GM18517 (cell line): ENCODE data around the gene DHX57.
A peak's percentile ranks its signal among the peaks of the same experiment; 100 is the strongest.
"Not testable (repeated sequence)": the region's sequence is repeated elsewhere in the genome, so short reads cannot be mapped to it uniquely, and the experiment has no call there.

Experiments
- ATAC-seq: cut with Tn5 transposase; IDR thresholded peaks from one replicate; pipeline ENCODE4 v1.9.1; 2021; ENCODE audit warnings: mild to moderate bottlenecking, moderate library complexity; ENCODE audit not compliant: unreplicated experiment

Gene DHX57

DNA sequence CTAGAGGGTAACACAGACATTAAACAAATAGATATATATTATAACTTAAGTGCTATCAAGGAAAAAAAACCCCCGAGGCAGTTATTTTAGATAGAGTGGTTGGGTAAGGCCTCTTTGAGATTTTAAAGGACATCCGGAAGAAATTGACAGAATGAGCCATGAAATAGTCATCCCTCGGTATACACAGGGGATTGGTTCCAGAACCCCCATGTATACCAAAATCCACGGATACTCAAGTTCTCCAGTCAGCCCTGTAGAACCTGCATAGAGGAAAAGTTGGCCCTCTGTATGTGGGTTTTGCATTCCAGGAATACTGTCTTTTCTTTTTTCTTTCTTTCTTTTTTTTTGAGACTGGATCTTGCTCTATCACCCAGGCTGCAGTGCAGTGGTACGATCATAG lies 2.0 kb downstream of the DHX57 start:
- ATAC-seq: no peak

DNA sequence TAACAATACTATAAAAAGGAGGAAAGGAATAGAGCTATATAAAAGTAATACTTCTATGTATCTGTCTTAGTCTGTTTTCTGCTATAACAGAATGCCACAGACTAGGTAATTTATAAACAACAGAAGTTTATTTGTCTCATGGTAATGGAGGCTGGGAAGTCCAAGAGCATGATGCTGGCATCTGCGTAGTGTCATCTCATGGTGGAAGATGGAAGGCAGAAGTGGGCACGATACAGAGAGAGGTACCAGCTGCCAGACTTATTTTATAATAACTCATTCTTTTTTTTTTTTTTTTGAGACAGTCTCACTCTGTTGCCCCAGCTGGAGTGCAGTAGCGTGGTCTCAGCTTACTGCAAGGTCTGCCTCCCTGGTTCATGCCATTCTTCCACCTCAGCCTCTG lies 4.3 kb downstream of the DHX57 start:
- no peak for ATAC-seq

DNA sequence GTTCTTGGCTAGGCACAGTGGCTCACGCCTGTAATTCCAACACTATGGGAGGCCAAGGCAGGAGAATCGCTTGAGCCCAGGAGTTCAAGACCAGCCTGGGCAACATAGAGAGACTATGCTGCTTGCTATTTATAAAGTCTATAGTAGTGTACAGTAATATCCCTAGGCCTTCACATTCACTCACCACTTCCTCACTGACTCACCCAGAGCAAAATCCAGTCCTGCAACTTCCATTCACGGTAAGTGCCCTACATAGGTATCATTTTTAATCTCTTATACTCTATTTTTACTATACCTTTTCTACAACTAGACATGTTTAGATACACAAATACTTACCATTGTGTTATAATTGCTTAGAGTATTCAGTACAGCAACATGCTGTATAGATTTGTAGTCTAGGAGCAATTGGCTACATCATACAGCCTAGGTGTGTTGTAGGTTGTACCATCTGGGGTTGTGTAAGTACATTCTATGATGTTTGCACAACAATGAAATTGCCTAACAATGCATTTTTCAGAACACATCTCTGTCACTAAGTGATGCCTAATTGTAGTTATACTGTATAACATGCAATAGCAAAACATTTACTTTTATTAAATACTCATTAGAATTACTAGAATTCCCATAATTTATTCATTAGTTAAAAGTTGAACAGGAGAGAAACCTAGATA lies 8.8 kb downstream of the DHX57 start:
- no peak for ATAC-seq

DNA sequence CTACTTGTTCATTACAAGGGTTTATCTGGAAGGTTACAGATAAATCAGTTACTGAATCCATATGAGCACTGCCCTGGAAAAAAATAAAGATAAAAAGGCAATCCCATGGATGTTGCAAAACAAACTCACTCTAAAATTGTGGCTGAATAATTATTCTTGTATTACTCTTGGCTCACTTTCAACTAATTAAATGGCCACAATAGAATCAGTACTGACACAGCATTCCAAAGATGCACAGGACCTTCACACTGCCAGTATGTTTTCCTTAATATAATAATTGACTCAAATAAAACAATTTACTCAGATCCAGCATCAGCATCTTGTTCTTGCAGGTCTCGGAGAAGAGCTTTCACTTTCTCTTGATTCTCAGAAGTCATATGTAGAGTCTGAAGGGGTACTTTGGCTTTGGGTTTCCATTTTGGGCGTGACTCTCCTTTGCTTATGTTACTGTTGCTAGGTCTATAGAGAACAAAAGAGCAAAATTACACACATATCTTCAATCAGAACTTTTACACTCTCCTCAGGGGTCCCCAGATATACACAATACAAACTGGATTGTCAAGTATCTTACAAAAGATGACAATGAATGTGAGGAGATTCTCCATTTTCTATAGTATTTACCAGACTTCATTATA lies 12.6 kb downstream of the DHX57 start:
- no peak for ATAC-seq

DNA sequence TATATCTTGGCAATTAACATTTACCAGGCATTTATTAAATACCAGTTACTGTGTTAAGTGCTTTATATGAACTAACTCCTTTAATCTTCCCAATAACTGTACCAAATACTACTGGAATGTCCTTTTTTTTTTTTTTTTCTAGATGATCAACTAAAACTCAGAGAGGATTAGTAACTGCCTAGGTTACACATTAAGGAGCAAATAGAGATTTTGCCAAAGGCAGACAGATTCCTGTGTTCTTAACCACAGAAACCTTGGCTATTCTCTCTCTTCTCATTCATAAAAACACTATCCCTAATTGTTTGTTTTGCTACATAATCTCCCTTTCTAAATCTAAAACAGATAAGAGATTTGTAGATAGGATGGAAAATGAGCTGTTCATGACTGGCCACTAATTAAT lies 13.3 kb downstream of the DHX57 start:
- ATAC-seq: no peak

DNA sequence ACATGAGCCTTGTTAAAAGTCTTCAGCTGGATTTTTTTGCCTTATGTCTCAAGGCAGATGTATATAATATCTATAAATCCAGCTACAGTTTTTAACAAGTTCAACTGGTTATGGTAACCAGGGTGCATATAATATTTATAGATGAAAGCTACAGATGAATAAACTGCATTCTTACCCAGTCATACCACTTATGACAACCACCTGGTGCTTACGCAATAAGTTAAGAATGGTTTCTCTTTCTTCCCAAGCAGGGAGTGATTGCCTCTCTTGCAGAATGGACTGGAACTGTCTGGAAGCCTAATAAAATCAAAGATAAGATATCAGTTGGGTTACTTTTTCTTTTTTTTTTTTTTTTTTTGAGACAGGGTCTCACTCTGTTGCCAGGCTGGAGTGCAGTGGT lies 19.6 kb downstream of the DHX57 start:
- ATAC-seq: no peak

DNA sequence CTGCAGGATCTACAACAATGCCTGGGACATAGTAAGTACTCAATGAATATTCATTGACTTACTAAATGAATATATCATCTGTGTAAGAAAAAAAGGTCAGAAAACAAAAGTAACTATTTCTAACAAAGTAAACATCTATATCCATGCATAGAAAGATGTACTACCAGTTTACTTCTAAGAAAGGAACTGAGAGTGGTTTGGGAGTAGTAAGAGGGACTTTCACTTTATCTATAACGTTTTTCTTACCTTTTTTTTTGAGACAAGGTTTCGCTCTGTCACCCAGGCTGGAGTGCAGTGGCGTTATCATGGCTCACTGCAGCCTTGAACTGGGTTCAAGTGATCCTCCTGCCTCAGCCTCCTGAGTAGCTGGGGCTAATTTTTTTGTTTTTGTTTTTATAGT lies 25.7 kb downstream of the DHX57 start:
- ATAC-seq: peak; percentile 94

DNA sequence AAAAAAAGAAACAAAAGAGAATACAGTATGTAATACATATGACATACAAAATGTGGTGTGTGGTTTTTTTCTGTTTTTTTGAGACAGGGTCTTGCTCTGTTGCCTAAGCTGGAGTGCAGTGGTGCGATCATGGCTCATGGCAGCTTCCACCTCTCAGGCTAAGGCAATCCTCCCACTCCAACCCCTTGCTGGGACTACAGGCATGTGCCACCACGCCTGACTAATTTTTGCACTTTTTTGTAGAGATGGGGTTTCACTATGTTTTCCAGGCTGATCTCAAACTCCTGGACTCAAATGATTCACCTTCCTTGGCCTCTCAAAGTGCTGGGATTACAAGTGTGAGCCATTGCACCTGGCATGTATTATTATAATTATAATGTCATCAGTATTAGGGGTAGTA lies 38.9 kb downstream of the DHX57 start:
- no peak for ATAC-seq

DNA sequence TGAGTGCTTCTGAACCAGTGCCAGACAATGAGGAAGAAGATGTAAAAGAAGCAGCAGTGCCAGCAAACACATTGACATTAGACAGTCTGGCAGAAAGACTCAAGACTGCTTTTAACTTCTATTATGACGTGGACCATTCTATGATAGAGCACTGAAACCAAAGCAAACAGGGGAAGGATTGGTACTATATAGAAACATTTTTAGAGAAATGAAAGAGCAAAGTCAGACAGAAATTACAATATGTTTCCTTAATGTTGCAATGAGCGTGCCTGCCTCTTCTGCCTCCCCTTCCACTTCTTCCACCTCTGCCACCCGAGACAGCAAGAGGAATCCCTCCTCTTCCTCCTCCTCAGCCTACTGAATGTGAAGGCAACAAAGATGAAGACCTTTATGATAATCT lies 39.7 kb downstream of the DHX57 start:
- ATAC-seq: peak; percentile 94

DNA sequence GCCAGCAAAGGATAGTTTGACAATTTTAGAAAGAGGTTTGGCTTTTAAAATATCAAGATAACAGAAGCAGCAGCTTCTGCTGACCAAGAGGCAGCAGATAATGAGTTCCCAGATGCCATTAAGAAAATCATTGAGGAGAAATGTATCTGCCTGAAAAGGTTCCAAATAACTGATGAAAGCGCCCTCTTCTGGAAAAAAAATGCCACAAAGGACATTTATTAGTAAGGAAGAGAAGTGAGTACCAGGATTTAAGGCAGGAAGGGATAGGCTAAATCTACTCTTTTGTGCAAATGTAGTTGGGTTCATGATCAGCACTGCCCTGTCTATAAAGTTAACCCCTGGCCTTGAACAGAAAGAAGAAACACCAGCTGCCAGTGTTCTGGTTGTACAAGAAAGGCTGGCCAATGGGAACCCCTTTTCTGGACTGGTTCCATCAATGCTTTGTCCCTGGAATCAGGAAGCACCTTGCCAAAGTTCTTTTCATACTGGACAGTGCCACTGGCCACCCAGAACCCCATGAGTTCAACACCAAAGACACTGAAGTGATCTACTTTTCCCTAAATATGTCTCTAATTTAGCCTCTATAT lies 40.6 kb downstream of the DHX57 start:
- no peak for ATAC-seq

DNA sequence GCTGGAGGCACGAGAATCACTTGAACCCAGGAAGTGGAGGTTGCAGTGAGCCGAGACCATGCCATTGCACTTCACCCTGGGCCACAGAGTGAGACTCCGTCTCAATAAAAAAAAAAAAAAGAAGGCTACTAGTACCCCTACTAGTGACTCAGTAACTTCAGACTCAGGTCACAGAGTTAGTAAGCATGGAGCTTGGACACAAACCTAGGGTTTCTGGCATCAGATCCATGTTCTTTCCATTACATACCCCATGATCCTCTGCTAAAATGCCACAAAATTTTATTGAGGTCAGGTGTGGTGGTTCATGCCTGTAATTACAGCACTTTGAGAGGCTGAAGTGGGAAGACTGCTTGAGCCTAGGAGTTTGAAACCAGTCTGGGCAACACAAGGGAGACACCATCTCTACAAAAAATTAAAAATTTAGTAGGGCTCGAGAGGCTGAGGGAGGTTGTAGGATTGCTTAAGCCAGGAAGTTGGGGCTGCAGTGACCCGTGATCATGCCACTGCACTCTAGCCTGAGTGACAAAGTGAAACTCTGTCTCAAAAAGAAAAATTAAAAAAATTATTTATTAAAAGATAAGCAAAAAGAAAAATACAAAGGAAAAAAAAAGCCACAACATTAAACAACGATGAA lies 45.1 kb downstream of the DHX57 start:
- ATAC-seq: no peak

DNA sequence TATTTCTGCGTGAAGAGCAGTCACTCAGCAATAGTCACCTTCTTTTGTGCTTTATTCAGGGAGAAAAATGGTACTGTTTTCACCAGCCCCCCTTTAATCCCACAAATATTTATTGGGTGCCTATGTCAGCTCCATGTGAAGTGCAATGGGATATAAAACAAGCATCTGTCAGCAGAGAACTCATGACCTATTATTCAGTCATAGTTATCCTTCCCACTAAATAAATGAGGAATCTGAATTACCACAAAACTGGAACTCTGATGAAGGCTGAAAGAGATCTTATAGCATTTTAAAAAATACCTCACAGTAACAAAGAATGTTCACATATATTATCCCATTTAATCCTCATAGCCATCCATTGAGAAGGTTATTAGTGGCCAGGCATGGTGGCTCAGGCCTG lies 45.8 kb downstream of the DHX57 start:
- no peak for ATAC-seq

DNA sequence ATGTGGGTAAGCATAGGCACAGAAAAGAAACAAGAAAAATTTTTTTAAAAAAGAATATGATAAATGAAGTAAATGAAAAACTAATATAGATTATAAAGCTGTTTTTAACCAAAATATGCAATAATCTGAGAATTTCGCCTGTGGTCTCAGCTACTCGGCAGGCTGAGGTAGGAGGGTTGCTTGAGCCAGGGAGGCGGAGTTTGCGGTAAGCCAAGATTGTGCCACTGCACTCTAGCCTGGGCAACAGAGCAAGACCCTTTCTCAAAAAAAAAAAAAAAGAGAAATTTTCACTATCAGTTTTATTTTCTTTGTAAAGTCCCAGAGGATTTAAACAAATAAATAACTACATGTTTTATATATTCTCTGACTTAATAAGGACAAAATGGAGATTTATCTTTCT lies 47.3 kb downstream of the DHX57 start:
- no peak for ATAC-seq

DNA sequence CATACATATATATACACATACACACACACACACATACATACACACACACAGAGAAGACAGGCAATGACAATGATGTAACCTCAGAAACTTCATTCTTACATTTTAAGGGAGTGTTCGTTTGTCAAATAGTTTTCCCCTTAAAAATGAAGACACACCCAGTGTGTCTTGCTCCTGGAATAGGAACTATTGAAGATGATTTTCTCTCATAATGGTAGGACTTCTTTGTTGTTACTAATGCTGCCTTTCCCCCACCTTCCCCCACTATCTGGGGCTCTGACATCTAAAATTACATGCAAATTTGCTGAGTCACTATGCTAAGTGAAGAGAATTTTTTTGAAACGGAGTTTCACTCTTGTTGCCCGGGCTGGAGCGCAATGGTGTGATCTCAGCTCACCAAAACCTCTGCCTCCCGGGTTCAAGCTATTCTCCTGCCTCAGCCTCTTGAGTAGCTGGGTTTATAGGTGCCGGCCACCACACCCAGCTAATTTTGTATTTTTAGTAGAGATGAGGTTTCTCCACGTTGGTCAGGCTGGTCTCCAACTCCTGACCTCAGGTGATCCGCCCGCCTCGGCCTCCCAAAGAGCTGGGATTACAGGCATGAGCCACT lies 48.1 kb downstream of the DHX57 start:
- not testable (repeated sequence) for ATAC-seq

DNA sequence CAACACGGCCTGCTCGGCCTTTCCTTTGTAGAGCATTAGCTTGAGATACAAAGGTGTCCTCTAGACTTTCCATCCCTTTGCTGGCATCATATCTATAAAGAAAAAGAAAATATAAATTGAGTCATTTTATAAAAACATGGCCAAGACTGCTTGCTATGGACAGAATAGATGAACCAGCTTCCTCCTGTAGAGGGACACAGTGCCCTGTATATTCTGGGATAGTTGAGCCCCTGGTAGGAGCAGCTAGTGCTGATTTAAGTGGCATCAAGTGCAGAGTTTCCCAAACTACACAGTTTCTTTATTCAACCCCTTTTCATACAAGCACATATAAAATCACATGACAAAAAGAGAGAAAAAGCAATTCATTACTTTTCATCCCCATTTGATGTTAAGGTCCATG lies 49.8 kb downstream of the DHX57 start:
- no peak for ATAC-seq

DNA sequence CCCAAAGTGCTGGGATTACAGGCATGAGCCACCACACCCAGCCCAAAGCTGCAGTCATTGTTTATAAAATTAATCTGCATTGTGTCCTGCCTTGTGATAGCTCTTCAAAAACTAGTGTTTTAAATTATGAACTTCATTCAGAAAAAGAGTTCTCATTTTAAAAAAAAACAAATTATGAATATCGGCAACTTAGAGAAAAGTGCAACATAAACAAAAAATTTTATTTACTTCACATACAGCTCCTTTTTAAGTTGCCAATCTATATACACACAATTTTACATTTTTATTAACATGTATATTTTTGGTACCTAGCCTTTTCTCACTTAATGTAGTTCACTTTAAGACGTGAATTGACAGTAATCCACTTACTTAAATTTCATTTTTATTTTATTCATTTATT lies 50.8 kb downstream of the DHX57 start:
- ATAC-seq: no peak

DNA sequence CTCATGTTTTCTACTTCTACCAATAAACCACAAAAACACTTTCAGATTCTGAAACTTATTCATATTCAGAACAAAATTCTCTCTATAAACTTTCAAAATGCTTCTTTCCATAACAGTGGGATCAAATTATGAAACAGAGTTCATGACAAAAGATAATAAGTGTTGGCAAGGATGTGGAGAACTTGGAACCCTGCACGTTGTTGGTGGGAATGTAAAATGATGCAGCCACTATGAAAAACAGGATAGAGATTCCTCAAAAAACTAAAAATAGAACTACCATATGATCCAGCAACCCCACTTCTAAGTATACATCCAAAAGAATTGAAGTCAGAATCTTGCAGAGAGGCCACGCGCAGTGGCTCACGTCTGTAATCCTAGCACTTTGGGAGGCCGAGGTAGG lies 52.3 kb downstream of the DHX57 start:
- ATAC-seq: no peak

DNA sequence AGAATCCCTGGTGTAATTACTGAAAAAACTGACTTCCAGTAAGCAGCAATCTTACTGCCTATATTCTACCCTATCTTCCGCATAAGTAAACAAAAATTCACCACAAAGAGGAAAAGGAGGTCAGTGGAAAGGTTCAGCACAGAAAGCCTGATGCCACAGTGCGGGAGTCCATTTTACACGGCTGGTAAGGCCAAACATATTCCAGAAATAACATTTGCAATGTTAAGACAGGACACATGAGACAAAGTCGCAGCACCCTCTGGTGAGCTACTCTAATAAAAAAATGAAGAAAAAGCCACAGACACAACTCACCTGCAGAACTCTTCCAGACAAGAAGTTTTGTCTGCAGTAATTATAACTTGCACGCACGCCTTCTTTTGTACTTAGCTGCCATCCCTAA lies 57.2 kb downstream of the DHX57 start:
- ATAC-seq: no peak

DNA sequence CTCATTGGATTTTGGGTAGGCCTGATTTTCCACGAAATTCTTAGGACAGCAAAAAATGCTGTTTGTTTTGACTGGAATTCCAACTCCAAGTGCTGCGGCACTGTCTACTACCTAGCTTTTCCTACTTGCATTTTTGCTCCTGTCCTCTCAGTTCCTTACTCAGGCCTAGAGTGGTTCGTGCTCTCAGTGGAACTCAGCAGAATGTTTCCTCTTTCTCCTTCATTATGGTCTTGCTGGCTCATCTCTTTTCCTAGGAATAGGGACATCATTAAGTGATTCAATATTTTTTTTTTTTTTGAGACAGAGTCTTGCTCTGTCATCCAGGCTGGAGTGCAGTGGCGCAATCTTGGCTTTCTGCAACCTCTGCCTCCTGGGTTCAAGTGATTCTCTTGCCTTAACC lies 59.8 kb downstream of the DHX57 start:
- no peak for ATAC-seq

DNA sequence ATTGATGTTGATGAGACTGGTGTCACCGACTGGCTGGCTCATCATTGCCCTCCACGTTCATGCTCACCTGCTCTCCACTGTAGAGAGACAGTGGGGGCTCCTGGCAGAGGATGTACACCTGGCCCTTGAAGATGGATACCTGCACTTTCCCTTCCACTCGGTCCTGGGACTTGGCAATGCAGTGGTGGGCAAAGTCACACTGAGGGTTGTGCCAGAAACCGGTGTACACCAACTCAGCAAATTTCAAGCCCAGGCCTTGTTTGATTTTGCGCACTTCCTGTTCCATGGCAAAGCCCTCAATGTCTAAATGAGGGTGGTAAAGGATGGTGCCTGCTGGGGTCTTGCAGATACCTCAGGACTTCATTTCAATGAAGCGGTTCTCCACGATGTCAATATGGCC lies 65.2 kb downstream of the DHX57 start:
- no peak for ATAC-seq

DNA sequence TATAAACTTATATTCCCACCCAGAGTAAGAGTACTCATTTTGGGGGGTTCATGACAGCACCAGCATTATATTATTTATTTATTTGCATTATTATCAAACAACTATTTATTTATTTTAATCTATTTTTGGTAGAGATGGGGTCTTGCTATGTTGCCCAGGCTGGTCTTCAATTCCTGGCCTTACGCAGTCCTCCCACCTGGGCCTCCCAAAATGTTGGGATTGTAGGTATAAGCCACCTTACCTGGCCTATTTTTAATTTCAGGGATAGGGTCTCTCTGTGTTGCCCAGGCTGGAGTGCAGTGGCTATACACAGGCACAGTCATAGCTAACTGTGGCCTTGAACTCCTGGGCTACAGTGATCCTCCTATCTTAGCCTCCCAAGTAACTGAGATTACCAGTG lies 67.1 kb downstream of the DHX57 start:
- ATAC-seq: no peak

DNA sequence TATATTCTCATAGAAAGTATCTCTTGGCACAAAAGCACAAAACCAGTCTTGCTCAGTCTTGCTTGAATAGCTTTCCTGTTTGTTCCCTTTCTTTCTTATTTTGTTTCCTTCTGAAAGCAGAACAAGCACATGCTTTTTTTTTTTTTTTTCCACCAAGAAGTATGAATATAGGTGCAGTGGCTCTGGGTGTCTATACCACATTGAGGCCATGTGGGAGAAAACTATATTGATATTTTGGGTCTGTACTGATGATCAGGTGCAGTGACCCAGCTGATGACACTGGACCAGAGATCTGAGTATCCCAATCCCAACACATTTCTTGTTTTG lies 69.0 kb downstream of the DHX57 start:
- ATAC-seq: no peak
